Epithelial cell of proximal tubule (primary cell): ENCODE measurements around the gene COL4A2. TPM values are rescaled to one million over a fixed set of nuclear protein-coding genes. Genes with fewer than 3 reads are reported as not detected.

Experiments
- DNase-seq: peaks from one replicate; pipeline ENCODE4 v3.0.0-alpha.2; 2011; ENCODE audit warnings: low read depth
- H3K4me3 ChIP-seq: 2 replicates; pipeline ENCODE4 v1.5.1; 2011; ENCODE audit warnings: low read depth, mild to moderate bottlenecking, low read length
- CTCF ChIP-seq: conservative IDR thresholded peaks from 2 replicates; pipeline ENCODE4 v1.5.1; 2012; ENCODE audit warnings: low read depth, mild to moderate bottlenecking, low read length
- total RNA-seq: library from RNA; depleted of rRNA; stranded (reverse); fragments of >200 nt; gene quantifications from 2 replicates; pipeline ENCODE4 v1.2.3, GENCODE V29; 2015

Gene COL4A2
- total RNA-seq, 1 donor from 2014 or later: 728 TPM

GRCh38 chr13:110426735-110427134 lies 119.7 kb downstream of the COL4A2 start:
- no peak for DNase-seq
- TF ChIP-seq CTCF: no peak
- no peak overlapping the region for H3K4me3 ChIP-seq

- TF ChIP-seq CTCF: no peak
- no peak for DNase-seq
Observed at GRCh38 chr13:110428313-110428712, 121.2 kb downstream of the COL4A2 start.

GRCh38 chr13:110430391-110431336 lies 123.6 kb downstream of the COL4A2 start:
- no peak for DNase-seq
- no peak overlapping the region for H3K4me3 ChIP-seq
- no peak for TF ChIP-seq CTCF

More at GRCh38 chr13:110428313-110428712, 121.2 kb downstream of the COL4A2 start:
- H3K4me3 ChIP-seq: no peak overlapping the region

GRCh38 chr13:110431425-110432294 lies 124.6 kb downstream of the COL4A2 start:
- TF ChIP-seq CTCF: no peak
- no peak overlapping the region for H3K4me3 ChIP-seq
- no peak for DNase-seq

GRCh38 chr13:110432522-110432921 lies 125.4 kb downstream of the COL4A2 start:
- H3K4me3 ChIP-seq: no peak overlapping the region
- no peak for TF ChIP-seq CTCF
- no peak for DNase-seq

GRCh38 chr13:110433014-110433413 lies 125.9 kb downstream of the COL4A2 start:
- DNase-seq: no peak
- no peak for TF ChIP-seq CTCF
- H3K4me3 ChIP-seq: no peak overlapping the region
